Esophagus (tissue), 2 donors: ENCODE data around the gene SORCS3. TPM values are rescaled to one million over a fixed set of nuclear protein-coding genes. Genes with fewer than 3 reads are reported as not detected.

Experiments
- H3K27ac ChIP-seq, 2 donors: one replicate each; pipeline ENCODE4 v1.5.1; 2013; ENCODE audit warnings: low read depth in 2 of 2, mild to moderate bottlenecking in 2 of 2, inconsistent platforms in 1 of 2, low read length in 1 of 2, moderate library complexity in 1 of 2
- H3K27me3 ChIP-seq, 2 donors: one replicate each; pipeline ENCODE4 v1.6.1; 2013; ENCODE audit warnings: low read length in 2 of 2, control low read depth in 1 of 2, mild to moderate bottlenecking in 1 of 2; ENCODE audit not compliant: insufficient read depth in 2 of 2, control insufficient read depth in 1 of 2
- H3K36me3 ChIP-seq, 2 donors: one replicate each; pipeline ENCODE4 v1.6.1; 2013; ENCODE audit warnings: low read length in 1 of 2; ENCODE audit not compliant: control insufficient read depth in 2 of 2, insufficient read depth in 2 of 2
- H3K4me1 ChIP-seq, 2 donors: one replicate each; pipeline ENCODE4 v1.6.1; 2013; ENCODE audit warnings: low read length in 1 of 2; ENCODE audit not compliant: control insufficient read depth in 2 of 2, insufficient read depth in 2 of 2
- H3K4me3 ChIP-seq, 2 donors: one replicate each; pipeline ENCODE4 v1.5.1; 2013; ENCODE audit warnings: low read length in 2 of 2, mild to moderate bottlenecking in 2 of 2, low read depth in 1 of 2, moderate library complexity in 1 of 2
- H3K9me3 ChIP-seq, 2 donors: one replicate each; pipeline ENCODE4 v1.6.1; 2013; ENCODE audit warnings: mild to moderate bottlenecking in 2 of 2, low read depth in 1 of 2, low read length in 1 of 2, moderate library complexity in 1 of 2; ENCODE audit not compliant: control insufficient read depth in 2 of 2, insufficient read depth in 1 of 2
- whole genome bisulfite sequencing, 2 donors: extraction: QIAGEN DNeasy Blood & Tissue Kit; methylation state at CpG; one replicate each; pipeline ENCODE4 v1.1.7; 2013; 5-methylcytosine and 5-hydroxymethylcytosine counted together
- polyA plus RNA-seq, 2 donors: library from polyadenylated mRNA; stranded (reverse); fragments of 200-250 nt; gene quantifications; one replicate each; pipeline ENCODE4 v1.2.3, GENCODE V29; 2013
- donor health status: healthy with polysubstance abuse.
- donor health status: Bipolar disorder and iron deficiency.

SORCS3 gene
- polyA plus RNA-seq, 2 donors: 0.02 to 0.04 TPM

GRCh38 chr10:104807581-104808310 lies 166.7 kb downstream of the SORCS3 start:
- WGBS, 2 donors: 73 to 78% methylated on average over 7 of the region's 7 CpGs
- no peaks in the 10 kb centered on the region for H3K36me3 ChIP-seq
- no peaks in the 10 kb centered on the region for H3K4me1 ChIP-seq
- H3K27ac ChIP-seq: no peak overlapping the region
- H3K4me3 ChIP-seq: no peak overlapping the region
- no peaks in the 10 kb centered on the region for H3K27me3 ChIP-seq
- no peaks in the 10 kb centered on the region for H3K9me3 ChIP-seq

GRCh38 chr10:104809288-104810090 lies 168.4 kb downstream of the SORCS3 start:
- Histone ChIP-seq H3K4me3 (no peak overlapping the region), H3K4me1 (no peaks in the 10 kb centered on the region), H3K36me3 (no peaks in the 10 kb centered on the region), H3K27ac (no peak overlapping the region), H3K9me3 (no peaks in the 10 kb centered on the region), H3K27me3 (no peaks in the 10 kb centered on the region)
- 58 to 59% methylated on average over 6 of the region's 6 CpGs for WGBS, 2 donors

DNA sequence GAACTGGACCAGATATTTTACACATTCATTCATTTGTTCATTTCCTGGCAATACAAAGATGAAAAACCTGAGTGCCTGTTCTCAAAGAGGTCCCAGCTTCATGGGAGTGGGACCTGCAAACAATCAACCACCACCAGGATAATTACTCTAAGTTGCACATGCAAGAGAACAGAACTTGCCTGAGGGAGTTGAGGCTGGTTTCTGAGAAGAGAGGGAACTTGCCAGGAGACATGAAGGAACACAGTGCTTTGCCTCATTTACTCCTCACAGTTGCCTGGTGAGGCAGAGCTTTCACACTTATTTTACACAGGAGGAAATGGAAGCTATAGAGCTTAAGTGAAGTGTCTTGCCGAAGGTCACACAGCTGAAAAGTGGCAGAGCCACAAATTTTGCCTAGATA lies 170.1 kb downstream of the SORCS3 start:
- WGBS, 2 donors: 65 to 83% methylated on average over 1 of the region's 1 CpG
- no peaks in the 10 kb centered on the region for H3K4me1 ChIP-seq
- H3K36me3 ChIP-seq: no peaks in the 10 kb centered on the region

GRCh38 chr10:104816501-104816900 lies 175.4 kb downstream of the SORCS3 start:
- no peaks in the 10 kb centered on the region for H3K9me3 ChIP-seq
- 74 to 76% methylated on average over 2 of the region's 2 CpGs for WGBS, 2 donors
- no peaks in the 10 kb centered on the region for H3K27me3 ChIP-seq
- H3K36me3 ChIP-seq: no peaks in the 10 kb centered on the region
- H3K4me1 ChIP-seq: no peaks in the 10 kb centered on the region
- no peak overlapping the region for H3K27ac ChIP-seq
- no peak overlapping the region for H3K4me3 ChIP-seq

More for the DNA sequence above, 170.1 kb downstream of the SORCS3 start:
- H3K9me3 ChIP-seq: no peaks in the 10 kb centered on the region
- H3K27ac ChIP-seq: no peak overlapping the region
- H3K4me3 ChIP-seq: no peak overlapping the region
- no peaks in the 10 kb centered on the region for H3K27me3 ChIP-seq

GRCh38 chr10:104819731-104820130 lies 178.6 kb downstream of the SORCS3 start:
- H3K4me1 ChIP-seq: no peaks in the 10 kb centered on the region
- H3K36me3 ChIP-seq: no peaks in the 10 kb centered on the region
- no peak overlapping the region for H3K4me3 ChIP-seq
- no peaks in the 10 kb centered on the region for H3K27me3 ChIP-seq
- no peaks in the 10 kb centered on the region for H3K9me3 ChIP-seq
- no peak overlapping the region for H3K27ac ChIP-seq
- WGBS, 2 donors: 42 to 53% methylated on average over 2 of the region's 2 CpGs

- Histone ChIP-seq H3K9me3 (no peaks in the 10 kb centered on the region), H3K4me3 (no peak overlapping the region), H3K27ac (no peak overlapping the region), H3K36me3 (no peaks in the 10 kb centered on the region), H3K27me3 (no peaks in the 10 kb centered on the region), H3K4me1 (no peaks in the 10 kb centered on the region)
- 44 to 60% methylated on average over 3 of the region's 3 CpGs for WGBS, 2 donors
Measured at GRCh38 chr10:104822088-104822487, 181.0 kb downstream of the SORCS3 start.

- Histone ChIP-seq H3K4me1 (no peaks in the 10 kb centered on the region), H3K27me3 (no peaks in the 10 kb centered on the region), H3K9me3 (no peaks in the 10 kb centered on the region), H3K36me3 (no peaks in the 10 kb centered on the region), H3K4me3 (no peak overlapping the region), H3K27ac (no peak overlapping the region)
- WGBS, 2 donors: 35 to 37% methylated on average over 6 of the region's 6 CpGs
Measured at GRCh38 chr10:104824380-104825006, 183.4 kb downstream of the SORCS3 start.

DNA sequence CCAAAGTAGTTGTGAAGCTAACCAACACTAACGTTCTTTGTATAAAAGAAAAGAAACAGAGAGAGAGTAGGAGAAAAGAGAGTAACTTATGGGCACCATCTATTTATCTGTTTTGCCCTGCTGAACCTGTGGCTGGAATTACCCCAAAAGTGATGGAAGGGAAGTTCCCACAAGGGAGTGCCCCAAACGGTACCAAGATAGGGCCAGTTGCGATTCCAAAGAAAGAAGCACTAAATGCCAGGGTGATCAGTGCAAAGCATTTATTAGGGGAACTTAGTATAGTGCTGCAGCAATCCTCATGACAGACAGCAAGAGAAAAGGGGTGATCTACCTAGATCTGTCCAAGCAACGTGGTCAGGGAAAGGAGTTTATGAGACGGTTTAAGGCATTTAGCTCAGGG lies 190.2 kb downstream of the SORCS3 start:
- Histone ChIP-seq H3K27me3 (no peaks in the 10 kb centered on the region), H3K9me3 (peaks cover 0 to 2% of the 10 kb centered on the region in 2 donors), H3K27ac (no peak overlapping the region), H3K36me3 (no peaks in the 10 kb centered on the region), H3K4me1 (no peaks in the 10 kb centered on the region), H3K4me3 (no peak overlapping the region)
- WGBS, 2 donors: 70 to 78% methylated on average over 5 of the region's 5 CpGs

DNA sequence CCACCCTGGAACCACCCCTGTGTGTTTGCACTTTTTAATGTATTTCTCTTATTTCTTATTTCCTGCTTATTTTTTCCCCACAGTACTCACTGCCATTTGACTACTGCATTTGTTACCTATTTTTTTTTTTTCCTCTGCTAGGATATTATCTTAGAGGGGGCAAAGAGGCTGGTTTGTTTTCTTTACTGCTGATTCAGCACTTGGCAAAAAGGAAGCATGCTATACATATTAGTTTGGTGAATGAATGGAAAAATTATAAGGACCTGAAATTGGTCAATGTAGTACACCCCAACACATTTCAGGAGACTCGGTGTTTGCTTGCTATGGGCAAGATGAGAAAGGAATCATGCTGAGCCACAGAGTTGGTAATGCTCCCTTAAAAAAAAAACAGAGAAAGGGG lies 193.5 kb downstream of the SORCS3 start:
- Histone ChIP-seq H3K27me3 (no peaks in the 10 kb centered on the region), H3K27ac (no peak overlapping the region), H3K4me3 (no peak overlapping the region), H3K9me3 (peaks cover 0 to 2% of the 10 kb centered on the region in 2 donors), H3K4me1 (no peaks in the 10 kb centered on the region), H3K36me3 (no peaks in the 10 kb centered on the region)
- WGBS, 2 donors: 76 to 77% methylated on average over 1 of the region's 1 CpG
